IMR-90 (cell line): ENCODE results near the gene RSPH3. TPM values are rescaled to one million over a fixed set of nuclear protein-coding genes. Genes with fewer than 3 reads are reported as not detected.

ENCODE experiments used
- ATAC-seq: fragments of 200-7000 bp; cut with Tn5 transposase; 2 replicates; pipeline ENCODE4 v1.9.1; 2020; ENCODE audit warnings: low read depth, mild to moderate bottlenecking, moderate library complexity
- BruUV-seq: library from RNA; stranded (reverse); fragments of 400-500 nt; replicated peaks from 2 replicates; lab custom pipeline; 2021; lab: Mats Ljungman, UMichigan
- CTCF ChIA-PET: fragments of 300-600 bp; formaldehyde crosslinking; extraction: SDS; loops from one replicate; lab custom pipeline; 2021; ENCODE audit warnings: antibody characterized with exemption; lab: Yijun Ruan, JAX
- POLR2A ChIA-PET: fragments of 300-600 bp; sonication (Branson Sonifier 250); formaldehyde crosslinking; loops from one replicate; lab custom pipeline; 2022; ENCODE audit warnings: antibody characterized with exemption; ENCODE audit not compliant: unreplicated experiment; lab: Charles Lee
- DNase-seq: peaks from one replicate; pipeline ENCODE4 v3.0.0; 2013
- H2AFZ ChIP-seq: replicated peaks from 2 replicates; pipeline ENCODE3; 2013; ENCODE audit warnings: low read length, mild to moderate bottlenecking; ENCODE audit not compliant: poor library complexity
- H2AK5ac ChIP-seq: 2 replicates; pipeline ENCODE4 v1.6.1; 2013; ENCODE audit warnings: low read depth, low read length, inconsistent platforms
- H2AK9ac ChIP-seq: replicated peaks from 2 replicates; pipeline ENCODE3; 2013; ENCODE audit warnings: mild to moderate bottlenecking, low read depth, low read length, moderate library complexity; ENCODE audit not compliant: poor library complexity
- H2BK120ac ChIP-seq: 2 replicates; pipeline ENCODE4 v1.6.1; 2013; ENCODE audit warnings: low read depth, low read length, inconsistent platforms
- H2BK15ac ChIP-seq: 3 replicates; pipeline ENCODE4 v1.6.1; 2013; ENCODE audit warnings: low read depth, low read length, inconsistent platforms
- H2BK20ac ChIP-seq: 2 replicates; pipeline ENCODE4 v1.6.1; 2013; ENCODE audit warnings: low read depth, mild to moderate bottlenecking, inconsistent platforms, low read length, moderate library complexity
- H2BK5ac ChIP-seq: 2 replicates; pipeline ENCODE4 v1.6.1; 2013; ENCODE audit warnings: mild to moderate bottlenecking, low read depth, low read length, inconsistent platforms; ENCODE audit not compliant: poor library complexity, severe bottlenecking
- H3K14ac ChIP-seq: replicated peaks from 2 replicates; pipeline ENCODE4 v1.6.1; 2013; ENCODE audit warnings: low read depth, low read length, inconsistent platforms
- H3K18ac ChIP-seq: 2 replicates; pipeline ENCODE4 v1.6.1; 2013; ENCODE audit warnings: low read depth, low read length, control low read depth
- H3K23ac ChIP-seq: 2 replicates; pipeline ENCODE4 v1.6.1; 2013; ENCODE audit warnings: low read depth, low read length, inconsistent platforms
- H3K27ac ChIP-seq: 2 replicates; pipeline ENCODE4 v1.5.1; 2013; ENCODE audit warnings: mild to moderate bottlenecking, control low read depth, low read length; ENCODE audit not compliant: insufficient read depth
- H3K27me3 ChIP-seq: 2 replicates; pipeline ENCODE4 v1.6.1; 2013; ENCODE audit warnings: low read length; ENCODE audit not compliant: control insufficient read depth, insufficient read depth
- H3K36me3 ChIP-seq: 2 replicates; pipeline ENCODE4 v1.6.1; 2013; ENCODE audit warnings: low read length, mixed read lengths; ENCODE audit not compliant: control insufficient read depth, insufficient read depth
- H3K4ac ChIP-seq: 2 replicates; pipeline ENCODE4 v1.6.1; 2013; ENCODE audit warnings: low read depth, low read length, inconsistent platforms
- H3K4me1 ChIP-seq: 2 replicates; pipeline ENCODE4 v1.6.1; 2013; ENCODE audit warnings: low read length, mixed read lengths; ENCODE audit not compliant: control insufficient read depth, insufficient read depth
- H3K4me2 ChIP-seq: 2 replicates; pipeline ENCODE4 v1.6.1; 2013; ENCODE audit warnings: low read depth, mild to moderate bottlenecking, control low read depth, low read length, moderate library complexity
- H3K4me3 ChIP-seq: 2 replicates; pipeline ENCODE4 v1.5.1; 2013; ENCODE audit warnings: low read depth, mild to moderate bottlenecking, control low read depth, low read length, moderate library complexity; ENCODE audit not compliant: insufficient read depth
- H3K56ac ChIP-seq: 2 replicates; pipeline ENCODE4 v1.6.1; 2013; ENCODE audit warnings: low read length, inconsistent platforms; ENCODE audit not compliant: insufficient read depth; ENCODE audit errors: extremely low read depth
- H3K79me1 ChIP-seq, 2 experiments: 2 replicates each; pipeline ENCODE4 v1.6.1; 2013; ENCODE audit warnings: low read length in 2 of 2, inconsistent platforms in 1 of 2, low read depth in 1 of 2
- H3K9ac ChIP-seq: 2 replicates; pipeline ENCODE4 v1.6.1; 2013; ENCODE audit warnings: low read depth, low read length, control low read depth
- H3K9me1 ChIP-seq: 2 replicates; pipeline ENCODE4 v1.6.1; 2013; ENCODE audit warnings: low read length, inconsistent platforms; ENCODE audit not compliant: insufficient read depth
- H3K9me3 ChIP-seq: 2 replicates; pipeline ENCODE4 v1.6.1; 2013; ENCODE audit warnings: low read length; ENCODE audit not compliant: control insufficient read depth, insufficient read depth
- H4K20me1 ChIP-seq: 2 replicates; pipeline ENCODE4 v1.6.1; 2013; ENCODE audit warnings: low read length, inconsistent platforms; ENCODE audit not compliant: insufficient read depth
- H4K5ac ChIP-seq: 2 replicates; pipeline ENCODE4 v1.6.1; 2013; ENCODE audit warnings: mild to moderate bottlenecking, low read depth, low read length, control low read depth
- H4K8ac ChIP-seq, 2 experiments: 2 replicates each; pipeline ENCODE4 v1.6.1; 2013; ENCODE audit warnings: low read depth in 2 of 2, low read length in 2 of 2, control low read depth in 1 of 2, inconsistent platforms in 1 of 2
- H4K91ac ChIP-seq: 2 replicates; pipeline ENCODE4 v1.6.1; 2013; ENCODE audit warnings: low read depth, low read length, inconsistent platforms; ENCODE audit not compliant: insufficient read depth
- CHD1 ChIP-seq: IDR thresholded peaks from 2 replicates; pipeline ENCODE4 v1.6.1; 2012; ENCODE audit warnings: low read depth, low read length, improper control_type of control experiment
- FOS ChIP-seq: fragments of 150-350 bp; IDR thresholded peaks from 2 replicates; pipeline ENCODE4 v1.6.1; 2016; ENCODE audit warnings: low read depth, low read length
- RFX5 ChIP-seq: IDR thresholded peaks from 2 replicates; pipeline ENCODE4 v1.8.0; 2012; ENCODE audit warnings: low read depth, mild to moderate bottlenecking, low read length, moderate library complexity
- WGBS, 2 experiments: methylation state at CpG; one replicate each; pipeline versions ENCODE4 v1.1.5 to v1.1.7; 2013; ENCODE audit warnings: missing lambda C conversion rate in 2 of 2; ENCODE audit not compliant: insufficient read length in 1 of 2; ENCODE audit errors: extremely low coverage in 2 of 2; 5-methylcytosine and 5-hydroxymethylcytosine counted together
- dilution Hi-C: fragments of 300-500 bp; cut with HindIII; formaldehyde crosslinking; loops from one replicate; pipeline ENCODE4 v1.14.3; 2018; ENCODE audit warnings: low sequenced_read_pairs; ENCODE audit not compliant: unreplicated experiment
- in situ Hi-C: fragments of 300-500 bp; cut with MboI; formaldehyde crosslinking; loops from 3 replicates; pipeline ENCODE4 v1.14.3; 2019; ENCODE audit warnings: low sequenced_read_pairs, inconsistent platforms, mixed read lengths
- intact Hi-C: fragments of 100-400 bp; cut with micrococcal nuclease; formaldehyde crosslinking; loops from 2 replicates; pipeline ENCODE4 v1.10.0; 2022
- polyA plus RNA-seq, 3 experiments: library from polyadenylated mRNA; depleted of rRNA; stranded (reverse); fragments of >200 nt; gene quantifications; 2 replicates each; pipeline ENCODE4 v1.2.3, GENCODE V29; 2012; ENCODE audit warnings: low replicate concordance in 1 of 3
- total RNA-seq: library from RNA; depleted of rRNA; stranded (reverse); fragments of >200 nt; gene quantifications from 2 replicates; pipeline ENCODE4 v1.2.3, GENCODE V29; 2012

The RSPH3 gene
- total and polyA plus RNA-seq, 2 of the 4 experiments (the other 2 are of a cell fraction): 1.7 to 3.0 TPM

GRCh38 chr6:158939255-158940159 is 60.5 kb downstream of the RSPH3 start:
- ChIA-PET POLR2A (no interaction called here), CTCF (no interaction called here)
- H3K27me3 ChIP-seq: no peaks in the 10 kb centered on the region; the same call in 1 of the 2 replicates
- BruUV-seq: no TSS peak
- dilution Hi-C loops: no loop called here
- in situ Hi-C loops: no loop called here
- no peak for TF ChIP-seq FOS
- no peak for TF ChIP-seq CHD1
- TF ChIP-seq RFX5: no peak
- H3K9me3 ChIP-seq: no peaks in the 10 kb centered on the region
- H3K36me3 ChIP-seq: no peaks in the 10 kb centered on the region
- no peaks in the 10 kb centered on the region for H3K4me1 ChIP-seq
- H2AK9ac ChIP-seq: peak overlapping the region; percentile 9
- no peak overlapping the region for H3K56ac ChIP-seq
- no peak overlapping the region; the same call in 1 of the 2 replicates for H3K4me2 ChIP-seq
- no peak overlapping the region for H2BK20ac ChIP-seq
- H2AFZ ChIP-seq: peak overlapping the region; percentile 86
- no peak overlapping the region for H3K18ac ChIP-seq
- H2BK15ac ChIP-seq: no peak overlapping the region
- H3K9me1 ChIP-seq: no peaks in the 10 kb centered on the region
- no peak overlapping the region for H3K9ac ChIP-seq
- H3K14ac ChIP-seq: 0 out of 2 replicates have a peak overlapping the region, but pooled peaks have one; percentile 9
- DNase-seq (no peak), ATAC-seq (peak; percentile 42; the same call in 1 of the 2 replicates)
- 40% methylated on average over 14 of the region's 37 CpGs; no CpG with 5 or more reads in 1 of the 2 experiments for WGBS, 2 experiments
- H3K4ac ChIP-seq: no peak overlapping the region
- H3K23ac ChIP-seq: no peak overlapping the region
- H4K91ac ChIP-seq: no peak overlapping the region
- no peaks in the 10 kb centered on the region for H4K20me1 ChIP-seq
- H4K5ac ChIP-seq: no peak overlapping the region
- H2BK5ac ChIP-seq: no peak overlapping the region
- H3K4me3 ChIP-seq: no peak overlapping the region
- H4K8ac ChIP-seq: no peak overlapping the region
- no peaks in the 10 kb centered on the region for H3K79me1 ChIP-seq
- intact Hi-C loops: no loop called here
- H2AK5ac ChIP-seq: no peak overlapping the region
- no peak overlapping the region for H2BK120ac ChIP-seq
- H3K27ac ChIP-seq: no peak overlapping the region
